Measurements from ENCODE around the gene CTBP1.

CTBP1 gene

GRCh38 chr4:1250921-1251772 is 2.2 kb upstream of the CTBP1 start:
- DNase-seq (ENCODE audit: extremely low read depth in 1 of 2, low read depth in 1 of 2): no peak

- no peak for DNase-seq (ENCODE audit: extremely low read depth in 1 of 2, low read depth in 1 of 2)
These were observed 1.5 kb upstream of the CTBP1 start for GRCh38 chr4:1250527-1250812.

GRCh38 chr4:1249731-1250526 is 999 bp upstream of the CTBP1 start:
- no peak for DNase-seq (ENCODE audit: extremely low read depth in 1 of 2, low read depth in 1 of 2)

- peak; percentile 58 to 71 for DNase-seq (ENCODE audit: extremely low read depth in 1 of 2, low read depth in 1 of 2)
These were observed 309 bp upstream of the CTBP1 start for GRCh38 chr4:1249148-1249730.

GRCh38 chr4:1247864-1248244 is 1.1 kb downstream of the CTBP1 start:
- DNase-seq (ENCODE audit: extremely low read depth in 1 of 2, low read depth in 1 of 2): no peak

GRCh38 chr4:1246901-1247863 is 1.7 kb downstream of the CTBP1 start:
- no peak for DNase-seq (ENCODE audit: extremely low read depth in 1 of 2, low read depth in 1 of 2)

GRCh38 chr4:1246111-1246881 is 2.6 kb downstream of the CTBP1 start:
- no peak for DNase-seq (ENCODE audit: extremely low read depth in 1 of 2, low read depth in 1 of 2)

GRCh38 chr4:1245481-1246051 is 3.4 kb downstream of the CTBP1 start:
- no peak for DNase-seq (ENCODE audit: extremely low read depth in 1 of 2, low read depth in 1 of 2)

GRCh38 chr4:1244978-1245471 is 3.9 kb downstream of the CTBP1 start:
- no peak for DNase-seq (ENCODE audit: extremely low read depth in 1 of 2, low read depth in 1 of 2)

- no peak for DNase-seq (ENCODE audit: extremely low read depth in 1 of 2, low read depth in 1 of 2)
These were observed 4.6 kb downstream of the CTBP1 start for GRCh38 chr4:1244081-1244977.

GRCh38 chr4:1243451-1244080 is 5.4 kb downstream of the CTBP1 start:
- DNase-seq (ENCODE audit: extremely low read depth in 1 of 2, low read depth in 1 of 2): no peak

GRCh38 chr4:1242506-1243450 is 6.2 kb downstream of the CTBP1 start:
- DNase-seq (ENCODE audit: extremely low read depth in 1 of 2, low read depth in 1 of 2): no peak

GRCh38 chr4:1241936-1242505 is 6.9 kb downstream of the CTBP1 start:
- DNase-seq (ENCODE audit: extremely low read depth in 1 of 2, low read depth in 1 of 2): no peak

- no peak for DNase-seq (ENCODE audit: extremely low read depth in 1 of 2, low read depth in 1 of 2)
These were observed 7.4 kb downstream of the CTBP1 start for GRCh38 chr4:1241466-1241935.

- no peak for DNase-seq (ENCODE audit: extremely low read depth in 1 of 2, low read depth in 1 of 2)
These were observed 8.0 kb downstream of the CTBP1 start for GRCh38 chr4:1240721-1241465.

- no peak for DNase-seq (ENCODE audit: extremely low read depth in 1 of 2, low read depth in 1 of 2)
These were observed 9.0 kb downstream of the CTBP1 start for GRCh38 chr4:1239950-1240307.

Data from stimulated activated CD8-positive, alpha-beta memory T cell treated with anti-CD3 and anti-CD28 coated beads, Interleukin-7, amount 100 ng/mL, for 48 hours (primary cell).